ENCODE data around the gene TMEM63A.
"Not testable (repeated sequence)": the region's sequence is repeated elsewhere in the genome, so short reads cannot be mapped to it uniquely, and the experiment has no call there.

TMEM63A gene

GRCh38 chr1:225816643-225817538, 65.3 kb downstream of the TMEM63A start:
- no peak for DNase-seq

GRCh38 chr1:225815526-225816178, 66.5 kb downstream of the TMEM63A start:
- no peak for DNase-seq

- not testable (repeated sequence) for DNase-seq
These were observed 67.1 kb downstream of the TMEM63A start for GRCh38 chr1:225815090-225815489.

GRCh38 chr1:225814381-225814780, 67.8 kb downstream of the TMEM63A start:
- no peak for DNase-seq

- DNase-seq = no peak
These were observed 68.8 kb downstream of the TMEM63A start for GRCh38 chr1:225813214-225813964.

GRCh38 chr1:225812488-225813213, 69.5 kb downstream of the TMEM63A start:
- no peak for DNase-seq

GRCh38 chr1:225811622-225812487, 70.3 kb downstream of the TMEM63A start:
- DNase-seq = no peak

GRCh38 chr1:225810579-225811538, 71.3 kb downstream of the TMEM63A start:
- not testable (repeated sequence) for DNase-seq

GRCh38 chr1:225809842-225810578, 72.2 kb downstream of the TMEM63A start, which contains the start of gene EPHX1:
Gene EPHX1, plus strand, starts transcription at chr1:225810124. Its CDS starts 18,606 bp downstream, at chr1:225828730.
- peak in 3 of 4 experiments; percentile 21 to 52 (median 27) for DNase-seq

- DNase-seq = no peak
These were observed 74.0 kb downstream of the TMEM63A start for GRCh38 chr1:225808136-225808535.

- not testable (repeated sequence) for DNase-seq
These were observed 75.4 kb downstream of the TMEM63A start for GRCh38 chr1:225806736-225807135.

GRCh38 chr1:225806249-225806648, 75.9 kb downstream of the TMEM63A start:
- DNase-seq = no peak

GRCh38 chr1:225801146-225801545, 81.0 kb downstream of the TMEM63A start:
- not testable (repeated sequence) for DNase-seq

GRCh38 chr1:225796097-225796496, 86.1 kb downstream of the TMEM63A start:
- not testable (repeated sequence) for DNase-seq
